PC-3 (cell line): ENCODE data around the gene SAA1. TPM values are rescaled to one million over a fixed set of nuclear protein-coding genes. Genes with fewer than 3 reads are reported as not detected.
A peak's percentile ranks its signal among the peaks of the same experiment; 100 is the strongest.

Experiments
- ATAC-seq: fragments of 200-7000 bp; cut with Tn5 transposase; 2 replicates; pipeline ENCODE4 v1.9.1; 2020; ENCODE audit warnings: mild to moderate bottlenecking, moderate library complexity
- BruUV-seq: library from RNA; stranded (reverse); fragments of 400-500 nt; replicated peaks from 2 replicates; lab custom pipeline; 2021; lab: Mats Ljungman, UMichigan
- CTCF ChIA-PET: fragments of 300-600 bp; sonication (Branson Sonifier 250); formaldehyde crosslinking; loops from one replicate; lab custom pipeline; 2022; ENCODE audit warnings: antibody characterized with exemption; lab: Charles Lee
- POLR2A ChIA-PET: fragments of 300-600 bp; sonication (Branson Sonifier 250); formaldehyde crosslinking; loops from one replicate; lab custom pipeline; 2022; ENCODE audit warnings: antibody characterized with exemption; ENCODE audit not compliant: unreplicated experiment; lab: Charles Lee
- DNase-seq: peaks from one replicate; pipeline ENCODE4 v3.0.0-alpha.2; 2015
- H2AFZ ChIP-seq: fragments of 300-600 bp; sonication (generic); 2 replicates; pipeline ENCODE4 v1.6.0; 2016; ENCODE audit warnings: antibody characterized with exemption, low read length
- H3F3A ChIP-seq: fragments of 300-600 bp; sonication (generic); one replicate; pipeline ENCODE4 v1.6.0; 2017; ENCODE audit warnings: antibody characterized with exemption, low read length, control low read depth, mild to moderate bottlenecking; ENCODE audit not compliant: unreplicated experiment
- H3K27ac ChIP-seq: fragments of 300-600 bp; sonication (generic); 2 replicates; pipeline ENCODE4 v1.5.1; 2016; ENCODE audit warnings: mild to moderate bottlenecking, low read length
- H3K27me3 ChIP-seq: fragments of 300-600 bp; sonication (generic); 2 replicates; pipeline ENCODE4 v1.6.1; 2016; ENCODE audit warnings: low read length, mixed read lengths
- H3K36me3 ChIP-seq: fragments of 300-600 bp; sonication (generic); 2 replicates; pipeline ENCODE4 v1.6.1; 2016; ENCODE audit warnings: low read depth, mixed run types, low read length, mixed read lengths
- H3K4me1 ChIP-seq: fragments of 300-600 bp; sonication (generic); 2 replicates; pipeline ENCODE4 v1.5.1; 2016; ENCODE audit warnings: low read length; ENCODE audit not compliant: insufficient read depth
- H3K4me2 ChIP-seq: fragments of 300-600 bp; sonication (generic); 2 replicates; pipeline ENCODE4 v1.6.0; 2016; ENCODE audit warnings: low read length
- H3K4me3 ChIP-seq: fragments of 300-600 bp; sonication (generic); 2 replicates; pipeline ENCODE4 v1.5.1; 2016; ENCODE audit warnings: mild to moderate bottlenecking, low read length, mixed read lengths
- H3K79me2 ChIP-seq: fragments of 300-600 bp; sonication (generic); 2 replicates; pipeline ENCODE4 v1.6.1; 2017; ENCODE audit warnings: low read length, mixed read lengths
- H3K9ac ChIP-seq: fragments of 300-600 bp; sonication (generic); 2 replicates; pipeline ENCODE4 v1.6.0; 2016; ENCODE audit warnings: mild to moderate bottlenecking, low read length
- H3K9me2 ChIP-seq: fragments of 300-600 bp; sonication (generic); replicated peaks from 2 replicates; pipeline ENCODE4 v1.6.1; 2016; ENCODE audit warnings: mixed run types, low read length, mixed read lengths
- H3K9me3 ChIP-seq: fragments of 300-600 bp; sonication (generic); 2 replicates; pipeline ENCODE4 v1.6.1; 2016; ENCODE audit warnings: low read length, mixed read lengths
- H4K20me1 ChIP-seq: fragments of 300-600 bp; sonication (generic); 2 replicates; pipeline ENCODE4 v1.6.1; 2016; ENCODE audit warnings: low read length, mixed read lengths
- EZH2 ChIP-seq: fragments of 300-600 bp; sonication (generic); IDR thresholded peaks from one replicate; pipeline ENCODE4 v1.6.1; 2017; ENCODE audit warnings: antibody characterized with exemption, mild to moderate bottlenecking, low read length; ENCODE audit not compliant: unreplicated experiment
- EZH2phosphoT487 ChIP-seq: fragments of 300-600 bp; sonication (generic); IDR thresholded peaks from 2 replicates; pipeline ENCODE4 v1.6.1; 2018; ENCODE audit warnings: mild to moderate bottlenecking, antibody characterized with exemption, low read length, borderline replicate concordance
- intact Hi-C: fragments of 100-400 bp; cut with micrococcal nuclease; formaldehyde crosslinking; loops from 2 replicates; pipeline ENCODE4 v1.9.0; 2023
- total RNA-seq: library from RNA; depleted of rRNA; stranded (reverse); fragments of >200 nt; gene quantifications from 2 replicates; pipeline ENCODE4 v1.2.3, GENCODE V29; 2014
- TF ChIP-seq, protein P1 (sequence below): fragments of 300-600 bp; sonication (generic); conservative IDR thresholded peaks from 2 replicates; pipeline ENCODE4 v1.5.1; 2017; ENCODE audit warnings: antibody characterized with exemption, low read depth, mild to moderate bottlenecking, low read length

Gene SAA1
- total RNA-seq, 1 experiment from 2014 or later, result not detected

GRCh38 chr11:18312012-18312411, 45.9 kb downstream of the SAA1 start:
- BruUV-seq, result no TSS peak
- H3K27me3 ChIP-seq, result no peaks in the 10 kb centered on the region
- no peak overlapping the region for H3K27ac ChIP-seq
- H3K9me2 ChIP-seq, result no peaks in the 10 kb centered on the region
- TF ChIP-seq, protein P1, sequence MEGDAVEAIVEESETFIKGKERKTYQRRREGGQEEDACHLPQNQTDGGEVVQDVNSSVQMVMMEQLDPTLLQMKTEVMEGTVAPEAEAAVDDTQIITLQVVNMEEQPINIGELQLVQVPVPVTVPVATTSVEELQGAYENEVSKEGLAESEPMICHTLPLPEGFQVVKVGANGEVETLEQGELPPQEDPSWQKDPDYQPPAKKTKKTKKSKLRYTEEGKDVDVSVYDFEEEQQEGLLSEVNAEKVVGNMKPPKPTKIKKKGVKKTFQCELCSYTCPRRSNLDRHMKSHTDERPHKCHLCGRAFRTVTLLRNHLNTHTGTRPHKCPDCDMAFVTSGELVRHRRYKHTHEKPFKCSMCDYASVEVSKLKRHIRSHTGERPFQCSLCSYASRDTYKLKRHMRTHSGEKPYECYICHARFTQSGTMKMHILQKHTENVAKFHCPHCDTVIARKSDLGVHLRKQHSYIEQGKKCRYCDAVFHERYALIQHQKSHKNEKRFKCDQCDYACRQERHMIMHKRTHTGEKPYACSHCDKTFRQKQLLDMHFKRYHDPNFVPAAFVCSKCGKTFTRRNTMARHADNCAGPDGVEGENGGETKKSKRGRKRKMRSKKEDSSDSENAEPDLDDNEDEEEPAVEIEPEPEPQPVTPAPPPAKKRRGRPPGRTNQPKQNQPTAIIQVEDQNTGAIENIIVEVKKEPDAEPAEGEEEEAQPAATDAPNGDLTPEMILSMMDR, result no peak
- TF ChIP-seq EZH2 (no peak), EZH2phosphoT487 (no peak)
- H3K4me3 ChIP-seq, result no peak overlapping the region
- peak; percentile 58 for ATAC-seq
- ChIA-PET POLR2A (no interaction called here), CTCF (no interaction called here)
- H3K9ac ChIP-seq, result no peak overlapping the region
- H2AFZ ChIP-seq, result no peak overlapping the region
- H3F3A ChIP-seq, result no peaks in the 10 kb centered on the region
- intact Hi-C loops, result no loop called here
- H3K36me3 ChIP-seq, result no peaks in the 10 kb centered on the region; the same call in 1 of the 2 replicates
- H4K20me1 ChIP-seq, result no peaks in the 10 kb centered on the region
- H3K4me2 ChIP-seq, result no peak overlapping the region
- H3K4me1 ChIP-seq, result no peaks in the 10 kb centered on the region
- no peak for DNase-seq
- no peaks in the 10 kb centered on the region for H3K9me3 ChIP-seq
- 0 out of 2 replicates have a peak, but pooled peaks cover 21% of the 10 kb centered on the region for H3K79me2 ChIP-seq

- no peak for ATAC-seq
- ChIA-PET CTCF (no interaction called here), POLR2A (interaction anchor here (0.5 to 0.7 kb wide), 2 partner anchors 71 to 1572 kb away, joined by 6 read pairs; no protein-coding TSS in a partner anchor)
- Histone ChIP-seq H3K79me2 (peaks cover 26% of the 10 kb centered on the region), H4K20me1 (no peaks in the 10 kb centered on the region), H3K4me1 (no peaks in the 10 kb centered on the region), H3K36me3 (no peaks in the 10 kb centered on the region; the same call in 1 of the 2 replicates), H3K9me3 (no peaks in the 10 kb centered on the region), H3F3A (no peaks in the 10 kb centered on the region), H3K9me2 (no peaks in the 10 kb centered on the region), H3K9ac (no peak overlapping the region), H3K4me3 (no peak overlapping the region), H3K27me3 (no peaks in the 10 kb centered on the region), H3K27ac (no peak overlapping the region), H3K4me2 (no peak overlapping the region), H2AFZ (no peak overlapping the region)
- TF ChIP-seq EZH2phosphoT487, result no peak
- no peak for TF ChIP-seq EZH2
- TF ChIP-seq, protein P1, result no peak
- no TSS peak for BruUV-seq
- intact Hi-C loops, result no loop called here
- DNase-seq, result no peak
Observed at GRCh38 chr11:18312663-18313420, 46.8 kb downstream of the SAA1 start.
